Stimulated activated naive B cell treated with anti-CD40 and anti-IgM and Interleukin-4, amounts not matched to agents 10 μg/mL and 1 μg/mL and 100 μg/mL, for 72 hours (primary cell): ENCODE results near the gene DRGX.
A peak's percentile ranks its signal among the peaks of the same experiment; 100 is the strongest.

ENCODE experiments used
- ATAC-seq, 2 donors: fragments of 150-1000 bp; cut with Tn5 transposase; replicated peaks; 2 replicates each; pipeline ENCODE4 v1.10.0; 2021; ENCODE audit warnings: moderate library complexity in 1 of 2
- DNase-seq: peaks from one replicate; pipeline ENCODE4 v3.0.0; 2021
- H3K27ac Mint-ChIP-seq: one replicate; pipeline ENCODE4 v1.8.0; 2022; ENCODE audit warnings: mild to moderate bottlenecking, mixed read lengths
- H3K27me3 Mint-ChIP-seq, 2 donors: one replicate each; pipeline ENCODE4 v1.8.0; 2022; ENCODE audit warnings: mixed read lengths in 2 of 2
- H3K36me3 Mint-ChIP-seq, 2 donors: one replicate each; pipeline ENCODE4 v1.8.0; 2022; ENCODE audit warnings: mixed read lengths in 2 of 2, mild to moderate bottlenecking in 1 of 2
- H3K4me1 Mint-ChIP-seq, 2 donors: one replicate each; pipeline ENCODE4 v1.8.0; 2022; ENCODE audit warnings: mixed read lengths in 2 of 2, mild to moderate bottlenecking in 1 of 2
- H3K4me3 Mint-ChIP-seq, 2 donors: one replicate each; pipeline ENCODE4 v1.8.0; 2022; ENCODE audit warnings: mild to moderate bottlenecking in 2 of 2, mixed read lengths in 2 of 2, moderate library complexity in 1 of 2
- H3K9me3 Mint-ChIP-seq, 2 donors: one replicate each; pipeline ENCODE4 v1.8.0; 2022; ENCODE audit warnings: mixed read lengths in 2 of 2, mild to moderate bottlenecking in 1 of 2

The DRGX gene

DNA sequence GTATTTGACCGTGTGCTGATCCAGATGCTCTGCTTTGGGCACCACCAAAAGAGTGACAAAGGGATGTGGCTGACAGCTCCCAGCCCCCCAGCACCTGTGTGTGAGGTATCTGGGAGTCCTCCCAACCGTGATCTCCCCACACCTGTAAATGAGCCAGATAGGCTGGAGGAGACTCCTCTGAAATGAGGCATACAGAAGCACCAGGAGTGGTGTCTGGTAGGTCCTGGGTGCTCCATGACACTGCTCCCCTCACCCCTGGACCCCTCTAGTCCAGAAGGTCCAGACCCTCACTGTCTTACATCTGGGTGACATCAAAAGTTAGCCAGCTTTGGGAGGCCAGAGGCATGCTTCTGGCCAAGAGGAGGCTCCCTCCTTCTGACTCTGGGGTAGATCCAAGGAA is 20.0 kb upstream of the DRGX start:
- DNase-seq: no peak
- Mint-ChIP-seq H3K36me3 (no peaks in the 10 kb centered on the region), H3K27me3 (peaks cover 10 to 29% of the 10 kb centered on the region in 2 donors), H3K9me3 (peaks cover 0 to 3% of the 10 kb centered on the region in 2 donors), H3K27ac (no peak overlapping the region), H3K4me1 (no peaks in the 10 kb centered on the region), H3K4me3 (no peak overlapping the region)
- ATAC-seq: no peak

DNA sequence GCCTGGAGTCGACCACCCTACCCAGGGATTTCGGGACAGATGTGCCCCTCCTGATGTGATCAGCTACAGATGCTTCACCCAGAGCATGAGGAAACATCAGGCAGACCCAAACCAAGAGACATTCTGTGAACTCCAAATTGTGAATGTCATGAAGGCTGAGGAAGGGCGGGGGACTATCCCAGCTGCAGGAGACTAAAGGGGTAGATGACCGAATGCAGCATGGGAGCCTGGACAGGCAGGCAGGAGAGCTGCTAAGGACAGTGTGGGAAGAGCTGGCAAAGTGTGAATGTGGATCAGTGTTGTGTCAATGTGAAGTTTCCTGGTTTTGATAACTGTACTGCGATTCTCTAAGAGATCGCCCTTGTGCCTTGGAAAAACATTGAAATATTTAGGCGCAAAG is 19.2 kb upstream of the DRGX start:
- no peak for ATAC-seq
- Mint-ChIP-seq H3K27ac (no peak overlapping the region), H3K27me3 (peaks cover 10 to 34% of the 10 kb centered on the region in 2 donors), H3K4me1 (no peaks in the 10 kb centered on the region), H3K4me3 (no peak overlapping the region), H3K9me3 (no peaks in the 10 kb centered on the region), H3K36me3 (no peaks in the 10 kb centered on the region)
- DNase-seq: no peak

DNA sequence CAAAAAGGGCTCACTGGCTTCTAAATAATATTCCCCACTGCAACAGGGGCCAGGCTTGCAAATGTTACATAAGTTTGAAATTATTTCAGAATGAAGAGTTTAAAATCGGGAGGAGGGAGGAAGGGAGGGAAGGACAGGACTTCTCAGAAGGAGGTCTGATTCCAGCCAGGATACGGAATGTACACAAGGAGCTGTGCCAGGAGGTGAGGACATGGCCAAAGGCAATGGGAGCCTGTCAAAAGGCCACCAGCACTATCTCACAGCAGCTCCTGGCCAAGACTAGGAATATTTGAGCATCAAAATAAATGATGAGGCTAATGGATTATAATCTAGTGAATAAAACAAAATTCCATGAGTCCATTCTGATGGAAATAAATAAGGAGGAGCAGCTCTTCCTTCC is 18.6 kb upstream of the DRGX start:
- H3K4me3 Mint-ChIP-seq: no peak overlapping the region
- peaks cover 10 to 39% of the 10 kb centered on the region in 2 donors for H3K27me3 Mint-ChIP-seq
- no peaks in the 10 kb centered on the region for H3K4me1 Mint-ChIP-seq
- ATAC-seq: no peak
- H3K27ac Mint-ChIP-seq: no peak overlapping the region
- no peak for DNase-seq
- H3K9me3 Mint-ChIP-seq: no peaks in the 10 kb centered on the region
- no peaks in the 10 kb centered on the region for H3K36me3 Mint-ChIP-seq

DNA sequence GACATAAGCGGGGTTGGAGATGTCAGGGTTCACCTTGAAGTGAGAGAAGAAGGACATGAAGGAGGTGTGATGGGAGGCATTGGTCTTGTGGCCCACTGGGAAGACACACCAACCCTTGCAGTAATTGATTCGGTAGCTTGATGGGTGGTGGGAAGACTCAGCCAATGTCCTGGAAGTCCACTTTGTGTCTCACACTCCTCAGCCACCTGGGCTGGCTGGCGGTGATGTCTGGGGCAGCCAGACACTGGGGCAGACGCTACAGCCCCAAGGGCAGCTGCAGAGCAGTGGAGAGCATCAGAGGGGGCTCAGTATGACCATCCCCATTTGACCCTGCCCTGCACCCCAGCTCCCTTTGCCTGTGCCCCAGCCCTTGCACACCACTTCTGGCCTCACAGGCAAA is 16.7 kb upstream of the DRGX start:
- H3K4me3 Mint-ChIP-seq: no peak overlapping the region
- no peaks in the 10 kb centered on the region for H3K9me3 Mint-ChIP-seq
- no peak overlapping the region for H3K27ac Mint-ChIP-seq
- H3K27me3 Mint-ChIP-seq: peaks cover 13 to 55% of the 10 kb centered on the region in 2 donors
- DNase-seq (no peak), ATAC-seq (no peak)
- H3K4me1 Mint-ChIP-seq: peaks cover 2 to 3% of the 10 kb centered on the region in 2 donors
- no peaks in the 10 kb centered on the region for H3K36me3 Mint-ChIP-seq

DNA sequence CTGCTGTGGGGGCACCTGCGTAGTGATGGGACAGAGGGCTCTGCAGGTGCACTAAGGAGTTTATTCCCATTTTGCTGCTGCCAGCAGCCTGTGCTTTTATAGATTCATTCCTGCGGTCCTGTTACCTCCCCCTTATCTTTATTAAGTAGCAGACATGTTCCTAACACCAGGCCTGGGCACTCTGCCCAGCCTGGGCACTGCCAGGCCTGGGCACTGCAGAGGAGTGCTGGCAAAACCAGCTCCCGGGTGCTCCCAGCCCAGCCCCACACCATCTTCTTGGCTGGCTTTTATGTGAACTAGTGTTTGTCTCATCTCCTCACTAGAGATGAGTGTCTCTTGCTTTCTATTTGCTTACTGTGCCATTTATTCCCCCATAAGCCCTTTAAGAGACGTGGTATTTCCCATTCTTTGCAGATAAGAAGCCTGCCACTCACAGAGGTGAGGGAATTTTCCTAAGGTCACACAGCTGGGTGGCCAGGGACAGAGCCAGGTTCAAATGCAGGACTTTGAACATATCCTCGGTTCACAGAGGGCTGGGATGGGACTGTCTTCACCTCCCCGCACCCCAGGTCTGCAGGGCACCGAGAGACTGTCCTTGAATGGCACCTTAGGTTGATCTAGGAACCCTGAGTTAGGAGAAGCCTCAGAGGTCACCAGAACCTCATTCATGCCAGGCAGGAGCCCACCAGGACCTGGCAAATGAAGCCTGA is 14.6 kb upstream of the DRGX start:
- no peaks in the 10 kb centered on the region for H3K36me3 Mint-ChIP-seq

DNA sequence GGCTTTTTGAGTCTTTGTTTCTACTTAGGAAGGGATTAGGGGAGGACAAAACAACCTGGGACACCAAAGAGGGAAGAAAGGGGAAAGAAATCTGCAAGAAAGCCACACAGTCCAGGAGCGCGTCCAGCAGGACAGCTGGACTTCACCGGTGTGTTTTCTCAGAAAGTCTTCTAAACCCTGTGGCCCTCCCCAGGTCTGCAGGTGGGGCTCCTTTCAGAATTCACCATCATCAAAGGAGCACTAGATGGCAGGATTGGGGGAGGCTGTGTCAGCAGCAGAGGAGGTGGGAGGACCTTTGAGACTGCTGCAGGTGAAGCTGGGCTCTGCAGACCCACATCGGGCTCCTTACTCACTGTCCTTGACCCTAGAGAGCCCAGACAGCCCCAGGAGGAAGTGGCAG is 13.9 kb upstream of the DRGX start:
- Mint-ChIP-seq H3K27me3 (peaks cover 20 to 54% of the 10 kb centered on the region in 2 donors), H3K4me1 (peaks cover 2 to 5% of the 10 kb centered on the region in 2 donors)

More for the DNA sequence above, 14.6 kb upstream of the DRGX start:
- Mint-ChIP-seq H3K27ac (no peak overlapping the region), H3K4me3 (no peak overlapping the region), H3K27me3 (peaks cover 23 to 57% of the 10 kb centered on the region in 2 donors), H3K9me3 (no peaks in the 10 kb centered on the region), H3K4me1 (peaks cover 2 to 5% of the 10 kb centered on the region in 2 donors)
- DNase-seq (no peak), ATAC-seq (no peak)

DNA sequence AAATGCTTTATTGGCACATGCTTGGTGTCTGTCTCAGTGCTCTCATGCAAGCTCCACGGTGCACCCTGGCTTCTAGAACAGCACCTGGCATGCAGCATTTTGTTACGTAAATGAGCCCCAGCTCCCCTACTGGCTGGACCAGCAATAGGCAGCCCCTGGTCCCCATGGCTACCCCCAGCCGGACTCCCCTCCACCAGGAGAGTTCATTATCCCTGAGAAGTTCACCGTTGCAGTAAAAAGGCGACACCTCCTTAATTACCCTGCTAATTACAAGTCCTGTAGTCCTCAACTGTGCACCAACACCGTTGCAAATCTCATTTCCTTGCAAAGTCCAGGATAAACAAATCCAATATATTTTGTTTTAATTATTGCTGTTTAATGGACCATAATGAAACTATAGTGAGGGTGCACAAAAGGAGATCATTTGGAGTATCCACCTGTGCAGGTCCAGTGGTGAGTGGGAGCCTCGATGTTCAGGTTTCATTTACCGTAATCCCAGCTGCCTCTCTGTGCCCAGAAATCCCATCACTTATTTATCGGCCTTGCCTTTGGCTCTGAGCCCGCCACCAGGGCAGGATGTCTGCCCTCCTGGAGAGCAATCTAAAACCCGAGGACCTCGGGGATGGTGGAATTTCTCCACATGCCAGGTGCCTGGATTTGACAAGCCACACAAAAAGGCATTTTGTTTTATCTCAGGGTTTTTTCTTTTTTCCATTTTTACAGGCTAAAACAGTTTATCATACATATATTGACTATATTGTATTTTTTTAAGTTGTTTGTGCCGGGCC is 12.8 kb upstream of the DRGX start:
- no peak overlapping the region for H3K27ac Mint-ChIP-seq
- H3K9me3 Mint-ChIP-seq: no peaks in the 10 kb centered on the region
- DNase-seq: no peak
- H3K36me3 Mint-ChIP-seq: no peaks in the 10 kb centered on the region
- H3K27me3 Mint-ChIP-seq: peaks cover 24 to 63% of the 10 kb centered on the region in 2 donors
- no peak overlapping the region for H3K4me3 Mint-ChIP-seq
- peaks cover 2 to 5% of the 10 kb centered on the region in 2 donors for H3K4me1 Mint-ChIP-seq
- peak in 1 of 2 donors; percentile 54 for ATAC-seq

More for the DNA sequence above, 13.9 kb upstream of the DRGX start:
- DNase-seq: no peak
- no peak for ATAC-seq
- Mint-ChIP-seq H3K9me3 (no peaks in the 10 kb centered on the region), H3K27ac (no peak overlapping the region), H3K4me3 (no peak overlapping the region), H3K36me3 (no peaks in the 10 kb centered on the region)

DNA sequence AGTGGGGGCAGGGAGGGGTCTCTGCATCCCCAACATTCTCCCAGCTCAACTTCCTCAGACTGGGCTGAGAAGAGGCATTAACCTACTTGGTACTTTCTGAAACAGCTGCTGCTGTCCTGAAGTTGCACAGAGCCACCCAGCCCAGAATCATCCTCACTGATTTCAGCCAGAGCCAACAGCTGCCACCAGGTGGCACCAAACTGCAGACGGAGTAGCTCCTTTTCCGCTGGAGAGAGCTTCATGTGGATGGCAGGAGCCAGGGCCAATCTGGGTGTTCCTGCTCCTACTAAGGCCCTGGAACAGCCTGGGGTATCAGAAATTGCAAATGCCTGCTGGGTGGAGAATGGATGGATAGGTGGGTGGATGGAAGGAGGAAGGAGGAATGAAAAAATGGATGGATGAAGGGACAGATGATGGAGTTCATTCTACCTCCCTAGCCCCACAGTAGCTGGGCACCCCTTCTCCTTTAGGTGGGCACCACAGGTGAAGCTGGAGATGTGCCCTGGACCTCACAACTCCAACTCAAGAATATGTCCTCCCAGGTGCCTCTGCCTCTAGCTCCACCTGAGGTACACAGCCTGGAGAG is 11.8 kb upstream of the DRGX start:
- Mint-ChIP-seq H3K27ac (no peak overlapping the region), H3K9me3 (no peaks in the 10 kb centered on the region), H3K36me3 (no peaks in the 10 kb centered on the region), H3K4me3 (no peak overlapping the region), H3K27me3 (peaks cover 33 to 71% of the 10 kb centered on the region in 2 donors), H3K4me1 (peaks cover 2 to 5% of the 10 kb centered on the region in 2 donors)
- DNase-seq (peak; percentile 39), ATAC-seq (peak; percentile 77 to 88)

DNA sequence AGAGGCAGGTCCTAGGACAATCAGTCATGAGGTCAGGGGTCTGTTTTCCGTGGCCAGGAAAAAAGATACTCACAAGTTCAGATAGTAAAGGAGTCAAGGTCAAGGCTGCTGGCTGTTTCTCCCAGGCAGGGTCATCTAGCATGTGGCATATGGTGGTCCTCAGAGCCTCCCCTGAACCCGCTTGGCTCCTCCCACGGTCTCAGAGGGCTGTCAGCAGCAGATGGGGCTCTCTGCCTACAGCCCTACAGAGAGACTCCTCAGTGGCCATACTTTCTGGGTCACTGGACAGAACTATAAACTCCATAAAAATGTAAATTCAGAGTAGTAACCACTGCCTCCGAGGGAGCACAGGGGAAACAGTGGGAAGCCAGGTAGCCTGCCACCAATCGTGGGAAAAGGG is 11.3 kb upstream of the DRGX start:
- no peak overlapping the region for H3K4me3 Mint-ChIP-seq
- no peak overlapping the region for H3K27ac Mint-ChIP-seq
- no peaks in the 10 kb centered on the region for H3K9me3 Mint-ChIP-seq
- ATAC-seq (no peak), DNase-seq (no peak)
- H3K27me3 Mint-ChIP-seq: peaks cover 35 to 68% of the 10 kb centered on the region in 2 donors
- no peaks in the 10 kb centered on the region for H3K36me3 Mint-ChIP-seq
- peaks cover 2 to 5% of the 10 kb centered on the region in 2 donors for H3K4me1 Mint-ChIP-seq

DNA sequence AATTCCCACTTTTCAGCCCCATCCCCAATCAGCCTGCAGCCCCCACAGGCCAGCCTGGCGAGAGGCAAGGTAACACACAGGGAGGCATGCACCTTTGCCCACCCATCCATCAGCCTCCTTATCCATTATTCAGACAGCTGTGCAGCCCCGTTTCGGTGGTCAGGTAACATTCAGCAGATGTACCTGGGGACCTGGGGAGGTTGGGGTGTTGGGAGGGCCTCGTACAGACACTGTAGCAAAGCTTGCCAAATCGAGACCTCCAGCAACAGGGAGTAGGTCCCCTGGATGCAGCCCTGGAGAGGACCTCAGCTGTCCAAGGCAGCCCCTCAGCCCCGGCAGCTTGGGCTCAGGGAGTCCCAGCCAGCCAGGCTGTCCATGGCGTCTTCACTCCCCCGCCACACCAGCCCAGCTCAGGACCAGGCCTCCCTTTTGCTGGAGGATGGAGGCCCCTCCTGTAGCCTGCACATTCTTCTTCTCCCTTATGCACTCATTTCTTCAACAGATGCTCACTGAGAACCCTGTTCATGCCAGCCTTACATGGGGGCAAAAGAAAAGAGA is 8.5 kb upstream of the DRGX start:
- DNase-seq (no peak), ATAC-seq (no peak)
- Mint-ChIP-seq H3K4me1 (peaks cover 2 to 5% of the 10 kb centered on the region in 2 donors), H3K4me3 (no peak overlapping the region), H3K36me3 (no peaks in the 10 kb centered on the region), H3K9me3 (no peaks in the 10 kb centered on the region), H3K27ac (no peak overlapping the region), H3K27me3 (peaks cover 50 to 66% of the 10 kb centered on the region in 2 donors)

DNA sequence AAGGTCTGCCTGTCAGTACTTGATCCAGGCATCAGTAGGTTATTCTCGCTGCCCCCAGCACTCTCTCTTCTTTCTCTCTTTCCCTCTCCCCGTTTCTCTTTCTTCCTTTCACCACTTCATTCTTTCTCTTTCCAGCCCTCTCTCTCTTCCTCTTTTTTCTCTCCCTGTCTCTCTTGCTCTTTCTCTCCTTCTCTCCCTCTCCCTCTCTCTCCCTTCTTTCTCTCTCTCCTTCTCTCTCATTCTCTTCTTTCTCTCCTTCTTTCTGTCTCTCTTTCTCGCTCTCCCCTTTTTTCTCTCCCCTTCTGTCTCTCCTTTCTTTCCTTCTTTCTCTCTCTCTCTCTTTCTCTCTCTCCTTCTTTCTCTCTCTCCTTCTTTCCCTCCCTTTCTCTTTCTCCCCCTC is 7.5 kb upstream of the DRGX start:
- Mint-ChIP-seq H3K27ac (no peak overlapping the region), H3K4me1 (peaks cover 2 to 11% of the 10 kb centered on the region in 2 donors), H3K27me3 (peaks cover 59 to 68% of the 10 kb centered on the region in 2 donors), H3K36me3 (no peaks in the 10 kb centered on the region), H3K9me3 (no peaks in the 10 kb centered on the region), H3K4me3 (no peak overlapping the region)
- ATAC-seq: no peak
- DNase-seq: no peak

DNA sequence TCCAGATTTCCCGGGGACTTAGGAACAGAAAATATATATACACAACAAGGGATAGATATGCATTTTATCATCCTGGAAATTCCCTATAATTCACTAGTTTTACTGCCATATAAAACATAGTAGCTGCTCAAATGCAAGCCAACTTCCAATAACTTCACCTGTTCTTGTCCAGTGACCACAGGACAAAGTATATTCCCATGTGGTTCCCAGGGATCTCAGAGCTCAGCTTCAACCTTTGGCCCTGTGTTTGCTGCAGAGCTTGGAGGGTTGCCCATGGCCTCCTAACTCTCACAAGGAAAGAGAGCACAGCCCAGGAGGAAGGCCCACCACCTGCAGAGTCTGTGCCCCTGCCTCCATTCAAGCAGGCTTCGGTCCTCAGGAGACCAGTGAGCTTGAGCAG is 4.5 kb upstream of the DRGX start:
- no peak for DNase-seq
- H3K9me3 Mint-ChIP-seq: no peaks in the 10 kb centered on the region
- peaks cover 69 to 80% of the 10 kb centered on the region in 2 donors for H3K27me3 Mint-ChIP-seq
- no peak overlapping the region for H3K27ac Mint-ChIP-seq
- H3K36me3 Mint-ChIP-seq: no peaks in the 10 kb centered on the region
- no peak overlapping the region for H3K4me3 Mint-ChIP-seq
- peaks cover 4 to 25% of the 10 kb centered on the region in 2 donors for H3K4me1 Mint-ChIP-seq
- ATAC-seq: no peak

DNA sequence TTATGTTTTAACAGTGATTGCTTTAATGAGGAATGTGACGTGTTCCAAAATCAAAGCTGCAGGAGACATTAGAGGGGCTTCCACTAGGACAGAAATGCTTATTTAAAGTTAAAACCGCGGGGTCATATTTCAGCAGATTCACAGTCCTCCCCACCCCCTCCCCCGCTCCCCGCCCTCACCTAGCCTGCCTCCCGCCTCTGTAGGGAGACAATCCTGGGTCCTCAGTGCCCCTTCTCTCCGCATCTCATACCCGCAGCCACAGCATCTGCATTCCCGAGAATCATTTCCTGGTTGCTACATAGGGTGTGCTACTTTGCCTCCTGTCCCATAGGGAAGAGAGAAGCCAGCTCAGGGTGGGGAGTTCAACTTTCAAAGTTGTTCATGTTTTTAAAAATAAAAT is 3.1 kb upstream of the DRGX start:
- Mint-ChIP-seq H3K9me3 (no peaks in the 10 kb centered on the region), H3K36me3 (no peaks in the 10 kb centered on the region), H3K4me1 (peaks cover 8 to 36% of the 10 kb centered on the region in 2 donors), H3K4me3 (no peak overlapping the region), H3K27me3 (peaks cover 72 to 84% of the 10 kb centered on the region in 2 donors), H3K27ac (peak overlapping the region; percentile 39)
- DNase-seq: no peak
- ATAC-seq: no peak
